Measurements from ENCODE around the gene DCDC1.
A peak's percentile ranks its signal among the peaks of the same experiment; 100 is the strongest.

GRCh38 chr11:31106968-31107576, 262.5 kb downstream of the DCDC1 start:
- peak; percentile 26 to 55 (median 37) for TF ChIP-seq CTCF (IDR thresholded peaks at IDR 0.05)
- no peak for TF ChIP-seq POLR2A (IDR thresholded peaks at IDR 0.05)
- TF ChIP-seq EP300 (IDR thresholded peaks at IDR 0.05; ENCODE audit: low read depth) = no peak
